Activated CD4-positive, alpha-beta T cell treated with anti-CD3 and anti-CD28 coated beads, Interleukin-2, amount 50 U/mL, for 1 hour (primary cell): Measurements from ENCODE around the gene GPX8.

ENCODE experiments used
- DNase-seq: peaks from one replicate; pipeline ENCODE4 v3.0.0-alpha.2; 2020

Gene GPX8, protein sequence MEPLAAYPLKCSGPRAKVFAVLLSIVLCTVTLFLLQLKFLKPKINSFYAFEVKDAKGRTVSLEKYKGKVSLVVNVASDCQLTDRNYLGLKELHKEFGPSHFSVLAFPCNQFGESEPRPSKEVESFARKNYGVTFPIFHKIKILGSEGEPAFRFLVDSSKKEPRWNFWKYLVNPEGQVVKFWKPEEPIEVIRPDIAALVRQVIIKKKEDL

DNA sequence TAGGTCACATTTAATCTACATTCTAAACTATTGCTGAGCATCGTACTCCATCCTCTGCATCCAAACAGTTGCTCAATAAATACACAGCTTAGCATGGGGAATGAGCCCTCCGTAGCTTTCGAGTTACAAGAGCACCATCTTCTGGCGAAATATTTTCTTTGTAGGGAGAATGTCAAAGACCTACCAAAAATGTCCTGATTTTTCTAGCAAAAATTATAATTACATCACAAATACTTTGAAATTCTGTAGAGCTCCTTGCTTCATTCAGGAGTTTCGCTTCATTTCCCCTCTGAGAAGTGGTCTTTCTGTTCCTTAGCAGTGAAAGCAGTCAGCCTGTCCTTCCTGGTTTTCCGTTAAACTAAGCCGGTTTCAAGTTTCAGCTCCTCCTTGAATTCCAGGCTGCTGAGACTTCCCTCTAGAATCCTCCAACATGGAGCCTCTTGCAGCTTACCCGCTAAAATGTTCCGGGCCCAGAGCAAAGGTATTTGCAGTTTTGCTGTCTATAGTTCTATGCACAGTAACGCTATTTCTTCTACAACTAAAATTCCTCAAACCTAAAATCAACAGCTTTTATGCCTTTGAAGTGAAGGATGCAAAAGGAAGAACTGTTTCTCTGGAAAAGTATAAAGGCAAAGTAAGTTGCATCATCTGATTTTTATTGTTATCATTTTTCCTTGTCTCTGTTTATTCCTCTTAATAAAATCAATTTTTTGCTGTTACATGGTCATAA, at the start of gene GPX8:
Gene GPX8, plus strand, starts transcription at position 409 of the 730 bp plus-strand sequence. Its CDS starts 22 bp downstream, at position 431.
- no peak for DNase-seq

DNA sequence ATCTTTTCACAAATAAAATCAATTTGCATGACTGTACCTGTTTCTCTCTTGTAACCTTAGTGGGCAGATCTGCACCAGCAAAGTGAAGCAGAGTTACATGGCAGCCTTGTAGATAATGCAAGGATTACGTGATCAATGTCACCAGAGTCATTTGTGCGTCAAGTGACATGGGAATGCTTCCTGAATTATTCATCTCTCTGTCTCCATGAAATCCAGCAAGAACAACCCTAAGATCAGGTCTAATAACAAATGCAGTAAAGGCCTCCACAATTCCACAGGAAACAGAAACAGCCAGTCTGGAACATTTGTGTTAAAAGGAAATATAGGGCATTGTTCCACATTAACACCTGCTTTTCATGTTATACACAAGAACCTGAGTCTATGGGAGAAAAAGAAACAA, 49.8 kb upstream of the GPX8 start:
- DNase-seq = no peak

DNA sequence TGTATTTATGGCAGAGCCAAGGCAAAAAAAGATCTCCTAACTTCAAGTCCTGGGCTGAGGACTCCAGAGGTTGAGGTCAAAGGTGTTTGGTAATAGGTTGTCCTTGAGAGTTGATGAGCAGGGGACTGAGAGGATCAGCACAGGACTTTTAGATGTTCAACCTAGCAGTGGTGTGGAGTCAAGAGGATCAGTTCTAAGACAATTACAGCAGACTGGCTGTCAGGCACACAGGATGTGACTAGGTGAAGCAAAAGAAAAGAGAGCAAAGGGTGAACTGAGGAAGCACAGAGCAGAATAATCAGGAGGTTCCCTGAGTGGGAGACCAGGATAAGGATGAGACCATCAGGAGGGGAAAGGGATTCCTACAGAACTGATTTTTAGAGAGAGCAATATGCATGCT, 46.6 kb upstream of the GPX8 start:
- DNase-seq = no peak

DNA sequence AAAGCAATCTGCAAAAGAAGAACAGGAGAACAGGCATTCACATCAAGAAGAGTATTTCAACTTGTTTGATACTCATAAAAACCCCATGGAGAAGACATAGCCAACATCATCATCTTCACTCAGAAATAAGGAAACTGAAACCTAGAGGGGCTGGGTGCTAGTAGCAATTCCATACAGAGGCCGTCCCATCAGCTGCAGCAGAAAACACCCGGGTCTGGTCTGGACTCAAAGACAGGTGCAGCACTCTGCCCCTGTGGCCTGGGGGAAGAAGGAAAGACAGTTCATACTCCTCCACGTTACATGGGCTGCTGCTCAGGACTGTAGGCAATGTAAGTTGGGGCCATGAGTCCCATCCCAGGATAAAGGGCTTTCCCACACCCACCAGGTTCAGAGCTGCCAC, 45.9 kb upstream of the GPX8 start:
- DNase-seq = no peak

DNA sequence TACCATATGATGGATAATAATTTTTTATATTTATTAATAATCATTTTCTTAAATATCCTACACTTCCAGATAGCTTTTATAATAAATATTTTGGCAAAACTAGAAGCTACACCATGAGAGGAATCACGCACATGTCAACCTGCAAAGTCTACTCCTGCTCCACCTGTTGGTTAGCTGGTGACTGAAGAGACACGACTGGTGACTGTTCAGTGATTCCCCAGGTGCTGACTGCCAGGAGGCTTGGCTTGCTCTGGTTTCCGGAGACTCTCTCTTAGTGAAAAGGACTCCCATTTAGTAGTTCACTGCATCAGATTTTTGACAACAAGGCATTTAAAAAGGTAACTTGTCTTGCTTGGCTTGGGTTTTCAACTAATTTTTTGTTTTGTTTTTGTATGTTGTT, 36.6 kb upstream of the GPX8 start:
- DNase-seq = no peak

DNA sequence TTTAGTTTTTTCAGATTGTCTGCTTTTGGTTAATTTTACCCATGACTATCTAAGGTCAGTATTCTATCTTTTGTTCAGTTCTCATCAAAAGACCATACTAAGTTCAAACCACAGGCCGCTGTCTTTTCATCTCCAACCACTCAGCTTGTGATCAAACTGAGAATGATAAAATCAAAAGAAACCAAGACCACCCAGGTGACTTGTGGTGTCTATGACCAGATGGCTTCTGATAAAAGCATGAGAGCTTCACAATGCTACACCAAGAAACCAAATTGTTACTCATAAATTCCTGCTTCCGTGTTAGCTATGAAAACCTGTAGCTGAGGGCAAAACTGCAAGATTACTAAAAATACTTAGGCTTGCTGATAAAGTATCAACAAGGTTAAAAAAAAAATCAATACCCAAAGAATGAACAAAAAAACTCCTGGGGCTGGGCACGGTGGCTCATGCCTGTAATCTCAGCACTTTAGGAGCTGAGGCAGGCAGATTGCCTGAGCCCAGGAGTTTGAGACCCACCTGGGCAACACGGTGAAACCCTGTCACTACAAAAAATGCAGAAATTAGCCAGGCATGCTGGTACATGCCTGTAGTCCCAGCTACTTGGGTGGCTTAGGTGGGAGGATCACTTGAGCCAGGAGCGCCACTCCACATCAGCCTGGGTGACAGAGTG, 25.8 kb upstream of the GPX8 start:
- DNase-seq = no peak

DNA sequence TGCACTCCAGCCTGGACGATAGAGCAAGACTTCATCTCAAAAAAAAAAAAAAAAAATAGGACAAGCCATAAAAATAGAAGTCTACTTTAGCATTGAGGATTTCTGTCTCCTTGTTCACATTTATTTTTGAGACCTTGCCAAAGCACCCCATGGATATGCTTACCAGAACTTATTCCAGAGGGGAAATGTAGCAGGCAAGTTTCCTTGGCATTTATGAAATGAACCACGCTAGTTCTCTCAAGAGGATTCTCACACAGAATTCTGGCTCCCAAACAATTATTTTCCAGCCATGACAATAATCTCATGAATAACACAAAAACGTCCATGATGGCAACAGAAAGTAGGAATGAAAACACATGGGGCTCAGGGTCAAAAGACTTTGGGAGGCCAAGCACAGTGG, 23.4 kb upstream of the GPX8 start:
- DNase-seq = no peak

DNA sequence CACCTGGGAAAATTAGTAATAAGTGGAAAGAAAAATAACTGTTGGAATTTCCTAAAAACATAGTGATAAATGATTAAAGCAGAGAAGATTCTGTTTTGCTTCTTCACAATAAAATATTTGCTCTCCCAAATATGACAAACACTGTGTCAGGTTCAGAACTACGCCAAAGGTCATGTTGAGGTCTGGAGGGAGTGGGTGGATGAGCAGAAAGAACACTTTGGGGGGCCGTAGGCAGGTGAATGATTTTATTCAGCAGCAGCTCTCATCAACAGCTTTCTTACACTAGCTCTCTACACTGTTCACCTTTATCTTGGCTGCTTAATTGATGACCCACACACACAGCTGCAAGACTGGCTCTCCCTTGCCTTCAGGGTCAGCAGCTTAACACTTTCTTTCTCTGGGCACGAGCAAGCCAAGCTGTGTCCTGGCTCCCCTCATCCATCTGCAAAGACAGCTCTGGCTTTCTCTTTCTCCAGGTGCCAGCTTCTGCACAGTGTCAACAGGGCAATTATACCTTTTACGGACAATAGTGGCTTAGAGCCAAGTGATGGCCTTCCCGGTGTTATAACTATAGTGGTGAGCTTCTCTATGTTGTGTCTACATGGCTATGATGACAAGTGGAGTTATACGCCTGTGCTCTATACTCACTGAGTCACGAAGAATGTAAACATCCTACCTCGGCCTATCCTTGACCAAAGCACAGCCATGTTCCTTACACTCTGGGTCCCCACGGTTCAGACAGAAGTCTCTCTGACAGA, 18.9 kb upstream of the GPX8 start:
- no peak for DNase-seq

DNA sequence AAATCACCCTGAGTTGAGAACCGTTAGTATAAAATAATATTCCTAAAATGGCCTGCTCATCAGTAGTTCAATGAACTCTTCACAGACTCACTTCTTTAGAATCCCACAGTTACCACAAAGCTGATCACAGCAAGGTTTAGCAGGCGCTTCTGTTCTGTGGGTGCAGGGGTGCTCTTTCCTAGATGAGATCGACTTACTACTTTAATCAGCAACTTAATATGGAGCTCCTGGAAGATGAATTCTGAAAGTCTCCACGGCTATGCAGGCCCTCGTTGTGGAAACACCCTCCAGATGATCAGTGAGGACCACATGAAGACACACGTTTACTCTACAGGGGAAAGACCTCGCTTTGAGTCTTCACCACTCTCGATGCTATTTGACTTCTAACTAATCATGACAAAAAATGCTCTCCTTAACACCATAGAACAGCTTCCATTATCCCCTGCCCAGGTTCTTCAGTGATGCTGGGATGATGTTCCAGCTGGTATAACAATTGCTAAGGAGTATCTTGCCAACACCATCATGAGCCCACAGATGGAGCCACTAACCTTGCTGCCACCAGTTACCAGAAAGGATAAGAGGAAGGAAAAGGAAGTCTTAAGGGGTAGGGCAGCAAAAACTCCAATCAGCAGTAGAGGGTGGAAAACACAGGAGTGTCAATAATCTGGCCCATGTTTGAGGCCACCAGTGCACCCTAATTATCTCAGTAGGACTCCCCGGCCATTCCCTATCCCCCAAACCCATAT, 17.9 kb upstream of the GPX8 start:
- no peak for DNase-seq

DNA sequence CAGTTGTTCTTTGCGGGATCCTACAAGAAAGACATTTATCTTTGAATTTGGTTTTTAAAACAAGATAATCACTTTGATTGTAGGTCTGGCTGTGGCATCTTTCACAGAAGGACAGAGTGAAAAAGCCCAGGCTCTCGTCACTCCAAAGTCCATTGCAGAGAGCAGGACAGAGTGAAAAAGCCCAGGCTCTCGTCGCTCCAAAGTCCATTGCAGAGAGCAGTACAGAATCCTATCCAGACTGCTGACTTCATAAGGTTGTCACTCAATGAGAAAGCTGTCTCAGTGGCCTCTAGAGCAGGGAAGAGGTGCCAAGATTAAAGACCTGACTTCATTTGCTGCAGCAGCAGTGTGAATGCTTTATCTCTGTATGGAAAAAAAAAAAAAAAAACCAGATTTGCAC, 16.3 kb upstream of the GPX8 start:
- DNase-seq = no peak

DNA sequence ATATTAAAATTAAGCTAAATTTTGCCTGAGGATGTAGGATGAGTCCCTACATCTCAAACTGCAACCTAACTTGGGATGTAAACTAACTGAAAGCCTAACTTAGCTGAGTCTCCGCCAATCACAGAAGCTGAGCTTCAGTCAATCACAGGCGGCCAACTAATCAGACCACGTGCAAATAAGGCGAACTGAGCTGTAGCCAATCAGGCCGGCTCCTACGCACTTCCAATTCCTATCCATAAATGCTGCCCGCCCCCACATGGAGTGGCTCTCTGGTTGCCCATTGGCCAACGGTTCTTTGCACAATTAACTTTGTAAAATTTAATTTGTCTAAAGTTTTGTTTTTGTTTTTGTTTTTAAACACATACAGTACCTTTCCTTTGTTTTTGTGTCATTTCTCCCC, 13.9 kb upstream of the GPX8 start:
- no peak for DNase-seq

DNA sequence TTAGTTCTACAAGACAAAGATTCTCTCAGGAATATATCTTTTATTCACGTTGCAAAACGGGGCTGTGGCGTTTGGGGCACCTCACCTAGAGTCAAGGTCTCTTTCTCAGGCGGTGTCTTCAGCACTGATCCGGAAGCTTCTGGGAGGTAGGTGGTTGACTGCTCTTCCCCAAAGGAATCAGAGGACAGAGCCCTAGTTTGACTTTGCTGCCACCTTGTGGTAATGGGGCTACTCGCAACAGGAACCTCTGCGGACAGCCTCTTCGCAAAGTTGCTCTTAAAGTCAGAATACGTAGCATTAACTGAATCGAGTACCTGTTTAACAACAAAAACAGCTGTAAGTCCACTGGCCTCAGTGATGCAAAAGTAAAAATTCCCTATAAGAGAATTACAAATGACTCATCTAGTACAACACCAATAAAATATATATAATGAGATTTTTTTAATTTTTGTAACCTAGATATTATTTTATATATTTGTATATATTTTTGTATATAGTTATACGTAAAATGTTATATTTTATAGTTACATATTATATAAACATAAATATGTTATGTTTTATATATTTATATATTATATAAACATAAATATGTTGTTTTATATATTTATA, 13.3 kb upstream of the GPX8 start:
- DNase-seq = peak; percentile 79

DNA sequence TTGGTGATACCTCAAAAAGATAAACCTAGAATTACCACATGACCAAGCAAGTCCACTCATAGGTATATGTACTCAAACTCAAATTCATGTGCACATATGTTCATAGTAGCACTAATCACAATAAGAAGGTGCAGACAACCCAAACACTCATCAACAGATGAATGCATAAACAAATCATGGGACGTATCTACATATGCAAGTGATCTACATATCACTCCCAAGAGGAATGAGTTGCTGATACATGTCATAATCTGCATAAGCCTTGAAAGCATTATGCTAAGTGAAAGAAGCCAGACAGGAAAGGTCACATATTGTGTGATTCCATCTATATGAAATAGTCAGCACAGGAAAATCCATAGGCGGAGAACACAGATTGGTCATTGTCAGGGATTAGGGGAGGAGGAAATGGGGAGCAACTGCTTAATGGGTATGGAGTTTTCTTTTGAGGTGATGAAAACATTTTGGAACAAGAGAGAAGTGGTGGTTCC, 10.6 kb upstream of the GPX8 start:
- no peak for DNase-seq

DNA sequence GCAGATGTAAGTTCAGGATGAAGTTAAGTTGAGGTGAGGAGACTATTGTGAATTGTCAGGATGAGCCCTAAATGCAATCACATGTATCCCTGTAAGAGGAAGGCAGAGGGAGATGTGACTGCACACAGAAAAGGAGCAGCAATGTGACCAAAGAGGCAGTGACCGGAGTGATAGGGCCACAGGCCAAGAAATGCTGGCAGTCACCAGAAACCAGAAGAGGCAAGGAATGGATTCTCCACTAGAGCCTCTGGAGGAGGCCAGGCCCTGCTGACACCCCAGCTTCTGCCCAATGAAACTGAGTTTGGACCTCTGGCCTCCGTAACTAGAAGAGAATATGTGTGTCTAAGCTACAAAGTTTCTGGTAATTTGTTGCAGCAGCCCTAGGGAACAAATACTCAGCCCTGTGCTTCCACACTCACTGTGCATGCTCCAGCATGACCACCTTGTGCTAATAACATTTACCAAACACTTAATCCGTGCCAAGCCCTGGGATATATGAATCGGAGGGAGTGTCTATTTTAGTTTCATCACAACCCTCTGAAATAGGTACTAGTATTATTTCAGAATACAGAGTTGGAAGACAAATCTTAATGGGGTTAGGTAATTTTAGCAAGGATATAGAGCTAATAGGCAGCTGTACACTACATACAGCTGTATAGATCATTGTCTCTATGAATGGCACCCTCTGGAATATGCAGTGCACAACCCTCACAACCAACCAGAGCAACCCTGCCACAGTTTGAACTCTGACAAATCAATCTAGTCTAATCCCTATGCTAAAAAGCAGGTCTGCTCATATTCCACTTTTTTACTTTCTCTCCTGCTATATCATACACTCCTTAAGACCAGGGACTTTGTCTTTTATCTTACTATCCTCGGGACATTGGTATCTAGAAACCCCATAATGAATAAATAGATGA, 7.8 kb upstream of the GPX8 start:
- DNase-seq = no peak

DNA sequence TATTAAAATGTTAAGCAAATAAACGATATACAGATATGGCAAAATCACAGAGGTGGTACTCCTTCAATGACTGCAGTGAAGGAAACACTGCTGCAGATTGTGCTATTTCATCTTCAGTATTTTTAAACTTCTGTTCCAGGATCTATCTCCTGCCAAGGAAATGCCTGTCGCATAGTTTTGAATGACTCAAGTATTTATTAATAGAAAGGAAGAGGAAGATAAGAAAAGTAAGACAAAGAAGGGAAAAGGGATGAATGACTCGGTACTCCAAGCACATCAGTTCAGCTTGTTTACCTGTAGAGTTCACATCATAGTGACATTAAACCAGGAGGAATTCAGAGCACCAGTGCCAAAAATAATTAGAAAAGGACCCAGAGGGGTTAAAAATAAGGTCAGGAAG, 5.1 kb upstream of the GPX8 start:
- no peak for DNase-seq

DNA sequence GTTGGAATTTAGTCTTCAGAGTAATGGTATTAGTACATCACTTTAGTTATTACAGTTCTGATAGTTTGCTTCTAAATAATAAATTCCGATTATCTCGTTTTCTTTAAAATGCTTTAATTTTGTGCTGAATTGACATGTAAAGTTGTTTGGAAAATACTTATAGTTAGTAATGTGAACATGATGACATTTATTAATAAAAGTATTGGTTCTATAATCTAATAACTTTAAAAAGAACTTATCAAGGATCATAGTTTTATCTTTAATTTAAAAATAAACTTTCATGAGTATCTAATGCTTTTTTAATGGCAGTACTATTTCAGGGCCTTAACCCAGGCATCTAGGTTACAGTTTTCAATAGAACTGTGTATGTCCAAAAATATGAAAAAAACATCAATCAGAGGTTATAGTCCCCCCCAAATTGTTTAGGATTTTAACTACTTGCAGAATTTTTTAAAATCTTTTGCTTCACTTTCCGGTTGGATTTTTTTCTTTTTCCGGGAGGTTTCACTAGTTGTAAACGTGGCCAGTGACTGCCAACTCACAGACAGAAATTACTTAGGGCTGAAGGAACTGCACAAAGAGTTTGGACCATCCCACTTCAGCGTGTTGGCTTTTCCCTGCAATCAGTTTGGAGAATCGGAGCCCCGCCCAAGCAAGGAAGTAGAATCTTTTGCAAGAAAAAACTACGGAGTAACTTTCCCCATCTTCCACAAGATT, 680 bp downstream of the GPX8 start:
- DNase-seq = no peak

DNA sequence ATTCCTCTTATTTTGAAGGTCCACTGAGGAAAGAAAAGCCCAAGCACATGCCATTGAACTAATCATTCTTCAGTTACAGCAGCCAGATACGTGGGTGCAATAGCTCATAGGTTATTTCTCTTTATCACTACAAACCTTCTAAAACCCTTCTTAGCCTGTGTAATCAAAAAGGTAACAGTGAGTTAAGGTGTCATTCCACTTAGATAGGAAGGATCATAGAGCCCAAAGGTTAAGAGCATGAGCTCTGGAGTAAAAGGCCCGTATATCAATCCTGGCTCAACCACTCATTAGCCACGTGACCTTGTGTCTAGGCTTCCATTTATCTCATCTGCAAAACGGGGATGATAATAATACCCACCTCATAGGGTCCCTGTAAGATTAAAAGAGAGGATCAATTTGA, 2.7 kb downstream of the GPX8 start:
- no peak for DNase-seq

DNA sequence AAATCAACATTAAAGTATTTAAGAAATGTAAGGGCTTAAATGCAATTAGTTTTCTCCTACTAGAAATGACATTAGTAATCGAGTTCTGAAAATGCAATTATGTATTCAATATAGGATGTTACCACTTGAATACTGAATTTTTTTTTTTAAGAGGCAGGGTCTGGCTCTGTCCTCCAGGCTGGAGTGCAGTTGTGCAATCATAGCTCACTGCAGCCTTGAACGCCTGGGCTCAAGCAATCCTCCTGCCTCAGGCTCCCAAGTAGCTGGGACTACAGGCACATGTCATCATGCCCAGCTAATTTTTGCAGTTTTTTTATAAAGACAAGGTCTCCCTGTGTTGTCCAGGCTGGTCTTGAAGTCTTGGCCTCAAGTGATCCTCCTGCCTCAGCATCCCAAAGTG, 11.5 kb downstream of the GPX8 start:
- no peak for DNase-seq

DNA sequence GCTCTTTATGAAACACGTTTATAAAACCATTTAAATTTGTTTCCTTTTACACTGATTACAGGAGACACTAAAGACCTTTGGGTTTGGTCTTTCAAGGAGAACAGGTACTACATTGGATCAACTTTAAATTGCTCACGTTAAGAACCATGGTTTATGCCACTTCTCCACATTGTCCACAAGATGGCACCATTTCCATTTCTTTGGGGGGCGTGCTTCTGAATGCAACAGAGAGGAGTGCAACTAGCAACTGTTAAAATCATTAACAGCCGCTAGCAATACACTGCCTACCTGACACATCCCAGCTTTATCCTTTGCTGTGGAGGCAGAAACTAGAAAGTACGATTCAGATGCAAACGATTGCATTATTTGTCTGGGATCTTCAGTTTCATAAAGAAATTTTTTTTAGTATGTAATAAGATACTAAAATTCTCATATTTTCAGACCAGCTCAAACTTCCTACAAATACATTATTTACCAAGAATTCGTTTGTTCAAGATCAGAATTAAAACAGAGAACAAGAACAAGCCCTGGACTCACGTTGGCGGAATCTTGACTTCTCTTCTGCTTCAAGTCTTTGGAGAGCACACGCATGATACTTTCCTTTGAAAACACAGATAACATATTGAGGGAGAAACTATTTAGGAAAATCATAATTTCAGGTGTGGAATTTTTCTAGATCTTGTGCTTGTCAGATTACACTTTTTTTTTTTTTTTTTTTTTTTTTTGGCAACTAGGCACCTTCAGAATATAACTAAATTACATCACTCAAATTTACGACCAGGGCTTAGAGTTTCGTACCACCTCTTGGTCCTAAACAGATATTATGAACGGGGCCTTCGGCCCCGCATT, 12.3 kb downstream of the GPX8 start:
- peak; percentile 45 for DNase-seq
